HG02870 (cell line): ENCODE results near the gene REM2.
A peak's percentile ranks its signal among the peaks of the same experiment; 100 is the strongest.

Source experiments
- ATAC-seq: cut with Tn5 transposase; IDR thresholded peaks from one replicate; pipeline ENCODE4 v1.9.1; 2021; ENCODE audit warnings: mild to moderate bottlenecking, moderate library complexity; ENCODE audit not compliant: unreplicated experiment

REM2 gene

DNA sequence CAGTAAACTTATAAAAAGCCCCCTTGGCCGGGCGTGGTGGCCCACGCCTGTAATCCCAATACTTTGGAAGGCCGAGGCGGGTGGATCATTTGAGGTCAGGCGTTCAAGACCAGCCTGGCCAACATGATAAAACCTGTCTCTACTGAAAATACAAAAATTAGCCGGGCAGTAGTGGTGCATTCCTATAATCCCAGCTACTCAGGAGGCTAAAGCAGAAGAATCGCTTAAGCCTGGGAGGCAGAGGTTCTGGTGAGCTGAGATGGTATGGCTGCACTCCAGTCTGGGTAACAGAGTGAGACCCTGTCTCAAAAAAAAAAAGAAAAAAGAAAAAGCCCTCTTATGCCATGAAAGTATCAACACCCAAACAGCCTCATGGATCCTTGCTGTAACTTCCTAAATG is 42.5 kb downstream of the REM2 start:
- ATAC-seq = no peak

DNA sequence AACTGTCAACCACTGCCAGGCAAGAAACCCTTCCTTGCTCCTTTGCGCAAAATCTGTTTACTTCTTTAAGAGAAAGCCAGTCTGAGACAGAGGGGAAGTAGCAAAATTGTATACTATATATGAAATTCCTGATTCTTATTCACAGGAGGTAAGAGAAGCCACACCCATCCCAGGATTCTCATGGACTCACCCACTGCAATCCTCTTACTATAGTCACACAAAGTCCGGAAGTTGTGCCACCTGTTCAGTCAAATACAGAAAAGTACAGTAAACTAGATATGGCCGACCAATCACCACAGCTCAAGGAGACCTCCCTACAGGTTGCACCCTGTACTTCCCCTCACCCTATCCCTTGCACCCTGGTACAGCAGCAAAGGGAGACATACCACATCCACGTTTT is 43.3 kb downstream of the REM2 start:
- no peak for ATAC-seq

DNA sequence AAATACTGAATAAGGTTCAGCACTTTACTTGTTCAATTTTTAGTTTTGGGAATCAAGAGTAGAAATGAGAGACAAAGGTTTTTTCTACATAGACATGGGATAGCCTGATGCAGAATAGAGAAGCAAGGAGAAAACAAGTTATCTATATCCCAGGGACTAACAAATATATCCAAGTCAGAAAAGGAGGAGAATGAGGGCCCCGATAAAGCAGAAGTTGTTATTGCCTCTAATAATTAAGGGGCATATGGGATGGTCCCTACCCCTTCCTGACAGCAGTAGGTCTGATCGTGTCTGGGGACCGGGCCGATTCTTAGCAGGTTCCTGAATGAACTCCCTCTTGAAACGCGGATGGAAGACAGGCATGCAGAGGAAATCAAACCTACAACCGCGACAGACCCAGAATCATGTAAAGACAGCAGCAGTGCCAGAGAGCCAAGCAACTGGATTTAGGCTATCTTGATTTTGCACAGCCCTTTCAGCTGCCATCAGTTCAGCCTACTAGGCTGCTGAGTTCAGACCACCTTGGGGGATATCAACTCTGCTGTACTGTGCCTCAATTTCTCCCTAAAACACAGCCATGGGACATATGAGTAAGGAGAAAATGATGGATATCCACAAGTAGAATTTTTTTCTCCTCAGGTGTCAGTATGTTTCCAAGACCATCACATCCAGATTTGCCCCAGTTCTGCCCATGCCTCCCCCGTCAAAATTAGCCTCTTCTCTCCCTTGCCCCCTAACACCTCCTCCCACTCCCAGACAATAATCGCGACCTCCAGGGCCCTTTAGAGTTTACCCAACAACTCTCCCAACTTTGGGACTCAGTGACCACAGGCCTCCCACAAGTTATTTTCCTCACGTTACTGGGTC is 45.4 kb downstream of the REM2 start:
- no peak for ATAC-seq

DNA sequence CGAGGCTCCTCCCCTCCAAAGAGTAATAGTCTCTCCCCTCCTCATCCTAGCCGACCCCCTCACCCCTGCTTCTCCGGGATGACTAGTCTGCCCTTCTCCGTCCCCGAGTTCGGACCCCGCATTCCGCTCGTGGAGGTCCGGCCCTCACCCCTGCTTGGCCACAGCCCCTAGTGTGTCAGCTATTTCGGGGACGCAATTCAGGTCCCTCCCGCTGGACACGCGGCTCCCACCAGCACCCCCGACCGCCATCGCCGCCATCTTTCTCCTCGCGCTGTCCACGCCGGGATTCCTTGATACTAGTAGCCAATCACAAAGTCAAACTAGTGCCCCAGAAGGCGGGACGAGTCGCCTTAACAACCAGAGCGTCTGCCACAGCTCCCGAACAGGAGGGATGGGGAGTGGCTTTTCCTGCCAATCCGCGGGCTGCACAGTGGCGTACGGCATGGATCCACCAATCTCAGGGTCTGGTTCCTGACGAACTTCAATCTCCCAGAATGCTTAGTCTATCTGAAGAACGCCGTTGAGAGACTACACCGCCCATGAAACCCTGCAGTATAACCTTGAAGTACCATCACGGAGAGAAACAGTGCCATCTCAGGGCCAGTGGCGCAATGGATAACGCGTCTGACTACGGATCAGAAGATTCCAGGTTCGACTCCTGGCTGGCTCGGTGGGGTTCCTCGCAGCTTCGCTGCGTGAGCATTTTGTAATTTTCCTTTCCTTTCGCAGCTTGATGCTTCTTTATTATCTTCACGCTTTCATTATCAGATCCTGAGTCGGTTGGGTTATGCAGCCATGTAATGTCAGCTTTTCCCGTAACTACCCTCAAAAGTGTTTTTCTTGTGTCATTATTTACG is 46.3 kb downstream of the REM2 start, which contains the start of gene PRMT5:
Gene PRMT5 (minus strand): TSS at position 273 of the 857 bp plus-strand sequence. CDS start 15 bp downstream, at position 258.
- peak; percentile 94 for ATAC-seq

DNA sequence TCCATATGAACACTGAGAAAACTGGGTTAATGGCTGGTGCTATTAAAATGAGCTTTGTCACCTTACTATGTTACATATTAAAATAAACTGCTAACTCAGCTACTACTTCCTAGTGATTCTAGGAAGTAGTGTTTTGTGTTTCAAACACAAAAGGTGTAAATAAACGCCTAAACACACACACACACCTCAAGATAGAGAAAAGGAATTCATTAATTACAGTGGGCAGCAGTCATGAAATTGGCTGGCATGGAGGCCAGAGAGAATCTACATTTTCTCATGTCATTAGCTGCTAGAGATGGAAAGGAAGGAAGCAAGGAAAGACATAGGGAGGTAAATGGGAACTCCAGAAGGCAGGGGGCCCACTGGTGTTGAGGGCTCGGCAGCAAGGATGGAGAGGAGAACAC is 46.9 kb downstream of the REM2 start:
- ATAC-seq = peak; percentile 2

DNA sequence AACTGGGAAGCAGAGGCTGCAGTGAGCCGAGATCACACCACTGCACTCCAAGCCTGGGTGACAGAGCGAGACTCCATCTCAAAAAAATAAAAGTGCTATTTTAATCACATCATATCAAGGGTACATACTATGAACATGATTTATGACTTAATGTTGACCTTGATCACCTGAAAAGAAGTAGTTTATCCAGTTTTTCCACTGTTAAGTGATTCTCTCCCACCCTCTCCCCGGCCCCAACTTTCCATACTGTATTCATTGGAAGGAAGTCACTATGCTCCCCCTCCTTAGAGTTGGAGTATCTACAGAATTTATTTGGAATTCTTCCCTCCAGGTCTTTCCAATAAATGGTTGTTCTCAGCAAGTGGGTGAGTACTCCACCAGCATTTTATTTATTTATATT is 49.1 kb downstream of the REM2 start:
- ATAC-seq = no peak

DNA sequence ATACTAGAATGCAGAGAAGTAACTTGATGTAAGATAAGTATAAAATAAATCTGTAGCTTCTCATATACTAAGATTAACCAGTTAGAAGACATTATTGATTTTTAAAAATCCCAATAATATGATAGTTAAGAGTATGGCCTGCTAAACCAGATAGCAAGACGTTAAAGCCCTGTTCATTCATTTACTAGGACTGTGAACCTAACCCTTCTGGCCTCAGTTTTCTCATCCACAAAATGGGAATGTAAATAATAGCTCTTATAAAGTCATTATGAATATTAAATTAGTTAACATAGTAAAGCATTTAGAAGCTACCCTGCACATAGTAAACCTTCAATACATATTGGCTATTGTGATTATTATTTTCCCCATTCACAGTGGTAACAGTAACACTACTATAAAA is 52.1 kb downstream of the REM2 start:
- no peak for ATAC-seq
